ENCODE results near the gene SMIM9.
"Not testable (repeated sequence)": the region's sequence is repeated elsewhere in the genome, so short reads cannot be mapped to it uniquely, and the experiment has no call there.

The SMIM9 gene

GRCh38 chrX:154834562-154834961 is at the start of gene SMIM9:
Gene SMIM9 (minus strand): TSS chrX:154834662. CDS start chrX:154830856, 3,806 bp downstream.
- no peak for DNase-seq (ENCODE audit: low read depth in 2 of 2)

- not testable (repeated sequence) for DNase-seq (ENCODE audit: low read depth in 2 of 2)
Observed at GRCh38 chrX:154884069-154884468, 49.6 kb upstream of the SMIM9 start.

GRCh38 chrX:154873329-154873728 is 38.9 kb upstream of the SMIM9 start:
- no peak for DNase-seq (ENCODE audit: low read depth in 2 of 2)

GRCh38 chrX:154868522-154868921 is 34.1 kb upstream of the SMIM9 start:
- not testable (repeated sequence) for DNase-seq (ENCODE audit: low read depth in 2 of 2)

- no peak for DNase-seq (ENCODE audit: low read depth in 2 of 2)
Observed at GRCh38 chrX:154855256-154855655, 20.8 kb upstream of the SMIM9 start.

GRCh38 chrX:154850957-154851611 is 16.6 kb upstream of the SMIM9 start:
- no peak for DNase-seq (ENCODE audit: low read depth in 2 of 2)

GRCh38 chrX:154840856-154841255 is 6.4 kb upstream of the SMIM9 start:
- DNase-seq (ENCODE audit: low read depth in 2 of 2): no peak

GRCh38 chrX:154836163-154836562 is 1.7 kb upstream of the SMIM9 start:
- DNase-seq (ENCODE audit: low read depth in 2 of 2): no peak

- no peak for DNase-seq (ENCODE audit: low read depth in 2 of 2)
Observed at GRCh38 chrX:154833746-154834274, 652 bp downstream of the SMIM9 start.

GRCh38 chrX:154829926-154830442 is 4.5 kb downstream of the SMIM9 start:
- DNase-seq (ENCODE audit: low read depth in 2 of 2): no peak

GRCh38 chrX:154829134-154829533 is 5.3 kb downstream of the SMIM9 start:
- DNase-seq (ENCODE audit: low read depth in 2 of 2): no peak

- no peak for DNase-seq (ENCODE audit: low read depth in 2 of 2)
Observed at GRCh38 chrX:154828016-154828408, 6.5 kb downstream of the SMIM9 start.

GRCh38 chrX:154827194-154828015 is 7.1 kb downstream of the SMIM9 start:
- DNase-seq (ENCODE audit: low read depth in 2 of 2): no peak

- not testable (repeated sequence) for DNase-seq (ENCODE audit: low read depth in 2 of 2)
Observed at GRCh38 chrX:154825586-154825985, 8.9 kb downstream of the SMIM9 start.

- DNase-seq (ENCODE audit: low read depth in 2 of 2): no peak
Observed at GRCh38 chrX:154824638-154825037, 9.8 kb downstream of the SMIM9 start.

- DNase-seq (ENCODE audit: low read depth in 2 of 2): no peak
Observed at GRCh38 chrX:154822029-154822428, 12.4 kb downstream of the SMIM9 start.

GRCh38 chrX:154821523-154821922 is 12.9 kb downstream of the SMIM9 start:
- no peak for DNase-seq (ENCODE audit: low read depth in 2 of 2)

- no peak for DNase-seq (ENCODE audit: low read depth in 2 of 2)
Observed at GRCh38 chrX:154819771-154820341, 14.6 kb downstream of the SMIM9 start.

- DNase-seq (ENCODE audit: low read depth in 2 of 2): no peak
Observed at GRCh38 chrX:154818916-154819770, 15.3 kb downstream of the SMIM9 start.

GRCh38 chrX:154817048-154817618 is 17.3 kb downstream of the SMIM9 start:
- DNase-seq (ENCODE audit: low read depth in 2 of 2): not testable (repeated sequence)

- not testable (repeated sequence) for DNase-seq (ENCODE audit: low read depth in 2 of 2)
Observed at GRCh38 chrX:154816326-154816898, 18.1 kb downstream of the SMIM9 start.
